PC-9 (cell line): ENCODE measurements around the gene NUTF2. TPM values are rescaled to one million over a fixed set of nuclear protein-coding genes. Genes with fewer than 3 reads are reported as not detected.

Experiments
- BruUV-seq: library from RNA; stranded (reverse); fragments of 400-500 nt; replicated peaks from 2 replicates; lab custom pipeline; 2021; lab: Mats Ljungman, UMichigan
- CTCF ChIA-PET: fragments of 300-600 bp; sonication (Branson Sonifier 250); formaldehyde crosslinking; loops from one replicate; lab custom pipeline; 2022; ENCODE audit warnings: antibody characterized with exemption; lab: Charles Lee
- POLR2A ChIA-PET: fragments of 300-600 bp; sonication (Branson Sonifier 250); formaldehyde crosslinking; loops from one replicate; lab custom pipeline; 2022; ENCODE audit warnings: antibody characterized with exemption; ENCODE audit not compliant: unreplicated experiment; lab: Charles Lee
- DNase-seq, 2 experiments: peaks; one replicate each; pipeline versions ENCODE4 v3.0.0 to v3.0.0-alpha.2; 2015 to 2022; ENCODE audit warnings: mixed read lengths in 1 of 2
- H2AFZ ChIP-seq: fragments of 200-600 bp; sonication (generic); 2 replicates; pipeline ENCODE4 v1.8.1; 2017; ENCODE audit warnings: antibody characterized with exemption
- H3F3A ChIP-seq: fragments of 200-600 bp; sonication (generic); 2 replicates; pipeline ENCODE4 v1.8.1; 2017; ENCODE audit warnings: antibody characterized with exemption, mild to moderate bottlenecking, low read depth; ENCODE audit not compliant: insufficient read depth
- H3K27ac ChIP-seq: fragments of 200-600 bp; sonication (generic); 2 replicates; pipeline ENCODE4 v1.6.1; 2016; ENCODE audit warnings: mixed run types
- H3K27me3 ChIP-seq: fragments of 200-600 bp; sonication (generic); 2 replicates; pipeline ENCODE4 v1.6.1; 2016; ENCODE audit warnings: low read depth, mixed run types; ENCODE audit not compliant: insufficient read depth
- H3K36me3 ChIP-seq: fragments of 200-600 bp; sonication (generic); 2 replicates; pipeline ENCODE4 v1.6.1; 2016; ENCODE audit warnings: low read depth, mixed run types
- H3K4me1 ChIP-seq: fragments of 200-600 bp; sonication (generic); replicated peaks from 2 replicates; pipeline ENCODE4 v1.6.1; 2016; ENCODE audit warnings: mixed run types; ENCODE audit not compliant: insufficient read depth
- H3K4me2 ChIP-seq: fragments of 200-600 bp; sonication (generic); 2 replicates; pipeline ENCODE4 v1.6.1; 2017; ENCODE audit warnings: mixed run types
- H3K4me3 ChIP-seq: fragments of 200-600 bp; sonication (generic); 2 replicates; pipeline ENCODE4 v1.6.1; 2016; ENCODE audit warnings: mixed run types
- H3K79me2 ChIP-seq: fragments of 200-600 bp; sonication (generic); 2 replicates; pipeline ENCODE4 v1.6.1; 2017; ENCODE audit warnings: low read depth, mixed run types
- H3K9me2 ChIP-seq: fragments of 200-600 bp; sonication (generic); 2 replicates; pipeline ENCODE4 v1.8.1; 2017; ENCODE audit warnings: mild to moderate bottlenecking; ENCODE audit not compliant: insufficient read depth
- H3K9me3 ChIP-seq: fragments of 200-600 bp; sonication (generic); 2 replicates; pipeline ENCODE4 v1.8.1; 2016; ENCODE audit warnings: low read depth; ENCODE audit not compliant: insufficient read depth
- H4K20me1 ChIP-seq: fragments of 200-600 bp; sonication (generic); 2 replicates; pipeline ENCODE4 v1.8.1; 2017; ENCODE audit not compliant: insufficient read depth
- CTCF ChIP-seq: fragments of 200-600 bp; sonication (generic); conservative IDR thresholded peaks from 2 replicates; pipeline ENCODE4 v1.6.1; 2017; ENCODE audit warnings: mixed run types, antibody characterized with exemption, mild to moderate bottlenecking, moderate library complexity
- EZH2 ChIP-seq: fragments of 200-600 bp; sonication (generic); IDR thresholded peaks from 2 replicates; pipeline ENCODE4 v1.8.0; 2017; ENCODE audit warnings: antibody characterized with exemption, low read depth
- intact Hi-C: fragments of 100-400 bp; cut with micrococcal nuclease; formaldehyde crosslinking; loops from one replicate; pipeline ENCODE4 v1.10.0; 2022; ENCODE audit not compliant: unreplicated experiment
- total RNA-seq: library from RNA; stranded (reverse); gene quantifications from 2 replicates; pipeline ENCODE4 v1.2.3, GENCODE V29; 2021

Gene NUTF2
- total RNA-seq, 1 experiment from 2014 or later, result 147 TPM

DNA sequence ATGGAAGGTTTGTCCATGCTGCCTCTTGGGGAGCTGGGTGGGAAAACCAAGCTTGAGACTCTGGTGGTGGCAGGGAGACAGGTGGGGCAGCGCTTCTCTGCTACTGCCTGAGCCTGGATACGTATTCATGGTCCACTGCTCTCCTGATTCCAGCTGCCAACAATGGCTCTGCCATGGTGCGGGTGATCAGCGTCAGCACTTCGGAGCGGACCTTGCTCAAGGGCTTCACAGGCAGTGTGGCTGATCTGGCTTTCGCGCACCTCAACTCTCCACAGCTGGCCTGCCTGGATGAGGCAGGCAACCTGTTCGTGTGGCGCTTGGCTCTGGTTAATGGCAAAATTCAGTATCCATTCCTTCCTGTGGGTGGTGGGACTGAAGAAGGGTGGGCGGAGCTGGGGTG is 30.3 kb downstream of the NUTF2 start:
- no peak overlapping the region for H3K4me2 ChIP-seq
- H3K9me2 ChIP-seq, result no peaks in the 10 kb centered on the region
- H3K79me2 ChIP-seq, result peaks cover 30% of the 10 kb centered on the region
- H4K20me1 ChIP-seq, result peaks cover 9% of the 10 kb centered on the region
- H3K27ac ChIP-seq, result no peak overlapping the region
- TF ChIP-seq EZH2 (no peak), CTCF (no peak)
- H3F3A ChIP-seq, result peaks cover 7% of the 10 kb centered on the region
- no peaks in the 10 kb centered on the region for H3K27me3 ChIP-seq
- no peak for DNase-seq
- H3K36me3 ChIP-seq, result peaks cover 13% of the 10 kb centered on the region
- no peak overlapping the region for H2AFZ ChIP-seq
- peaks cover 11% of the 10 kb centered on the region; the same call in 1 of the 2 replicates for H3K4me1 ChIP-seq
- intact Hi-C loops, result no loop called here
- BruUV-seq, result no TSS peak
- H3K9me3 ChIP-seq, result no peaks in the 10 kb centered on the region
- ChIA-PET POLR2A (no interaction called here), CTCF (no interaction called here)
- no peak overlapping the region for H3K4me3 ChIP-seq

GRCh38 chr16:67878232-67878631 is 31.5 kb downstream of the NUTF2 start:
- no peaks in the 10 kb centered on the region for H3K9me3 ChIP-seq
- intact Hi-C loops, result no loop called here
- H3K4me2 ChIP-seq, result no peak overlapping the region
- H4K20me1 ChIP-seq, result peaks cover 9% of the 10 kb centered on the region
- no TSS peak for BruUV-seq
- H3K27ac ChIP-seq, result no peak overlapping the region
- H3K4me3 ChIP-seq, result no peak overlapping the region
- H3K27me3 ChIP-seq, result no peaks in the 10 kb centered on the region
- TF ChIP-seq EZH2 (no peak), CTCF (no peak)
- peaks cover 11% of the 10 kb centered on the region; the same call in 1 of the 2 replicates for H3K4me1 ChIP-seq
- peaks cover 28% of the 10 kb centered on the region for H3K79me2 ChIP-seq
- ChIA-PET POLR2A (interaction anchor here (0.6 kb wide), 1 partner anchor 15 kb away, joined by 20 read pairs; the partner anchor contains the start of gene PSKH1), CTCF (no interaction called here)
- no peak for DNase-seq
- H3F3A ChIP-seq, result no peaks in the 10 kb centered on the region; the same call in 1 of the 2 replicates
- no peak overlapping the region for H2AFZ ChIP-seq
- H3K9me2 ChIP-seq, result no peaks in the 10 kb centered on the region
- H3K36me3 ChIP-seq, result peaks cover 13% of the 10 kb centered on the region

- POLR2A ChIA-PET, result no interaction called here
- no peak overlapping the region for H3K4me2 ChIP-seq
- H3K27me3 ChIP-seq, result no peaks in the 10 kb centered on the region
- TF ChIP-seq CTCF (no peak), EZH2 (no peak)
- CTCF ChIA-PET, result interaction anchor here (0.7 kb wide), 1 partner anchor 47 kb away, joined by 3 read pairs; no protein-coding TSS in a partner anchor
- BruUV-seq, result no TSS peak
- H4K20me1 ChIP-seq, result peaks cover 9% of the 10 kb centered on the region
- H3K9me3 ChIP-seq, result no peaks in the 10 kb centered on the region
- peaks cover 22% of the 10 kb centered on the region for H3K79me2 ChIP-seq
- no peaks in the 10 kb centered on the region; the same call in 1 of the 2 replicates for H3F3A ChIP-seq
- H3K36me3 ChIP-seq, result peaks cover 13% of the 10 kb centered on the region
- intact Hi-C loops, result no loop called here
- H2AFZ ChIP-seq, result no peak overlapping the region
- H3K4me1 ChIP-seq, result peaks cover 10% of the 10 kb centered on the region; the same call in 1 of the 2 replicates
- H3K9me2 ChIP-seq, result no peaks in the 10 kb centered on the region
- H3K27ac ChIP-seq, result no peak overlapping the region
- no peak overlapping the region for H3K4me3 ChIP-seq
- no peak for DNase-seq
Observed at GRCh38 chr16:67878846-67879245, 32.1 kb downstream of the NUTF2 start.
